GM21529 (cell line): ENCODE data around the gene TMC6.
"Not testable (repeated sequence)": the region's sequence is repeated elsewhere in the genome, so short reads cannot be mapped to it uniquely, and the experiment has no call there.

ENCODE experiments used
- ATAC-seq: cut with Tn5 transposase; IDR thresholded peaks from one replicate; pipeline ENCODE4 v1.9.1; 2021; ENCODE audit not compliant: unreplicated experiment

The TMC6 gene

DNA sequence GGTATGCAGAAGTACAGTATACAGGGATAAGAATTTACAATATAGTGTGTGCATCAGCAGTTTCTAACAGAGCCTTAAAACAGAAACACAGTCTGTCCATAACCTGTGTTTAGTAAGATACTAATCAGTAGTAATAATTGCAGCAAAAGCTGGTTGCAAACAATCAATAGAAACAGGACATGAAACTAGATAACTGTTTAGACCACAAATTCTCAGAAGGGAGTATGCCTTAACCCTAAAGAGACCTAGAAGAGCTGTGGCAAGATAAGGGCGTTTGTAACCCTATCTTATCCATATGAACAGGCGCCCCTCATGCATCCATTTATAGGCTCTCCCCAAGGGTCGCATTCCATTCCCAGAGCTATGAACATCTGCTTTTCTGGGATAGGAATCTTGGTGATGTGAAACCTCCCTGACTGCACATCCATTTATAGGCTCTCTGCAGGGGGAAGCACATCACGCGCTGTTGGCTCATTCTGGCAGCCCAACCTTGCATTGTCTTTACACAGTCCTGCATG lies 46.1 kb downstream of the TMC6 start:
- not testable (repeated sequence) for ATAC-seq

DNA sequence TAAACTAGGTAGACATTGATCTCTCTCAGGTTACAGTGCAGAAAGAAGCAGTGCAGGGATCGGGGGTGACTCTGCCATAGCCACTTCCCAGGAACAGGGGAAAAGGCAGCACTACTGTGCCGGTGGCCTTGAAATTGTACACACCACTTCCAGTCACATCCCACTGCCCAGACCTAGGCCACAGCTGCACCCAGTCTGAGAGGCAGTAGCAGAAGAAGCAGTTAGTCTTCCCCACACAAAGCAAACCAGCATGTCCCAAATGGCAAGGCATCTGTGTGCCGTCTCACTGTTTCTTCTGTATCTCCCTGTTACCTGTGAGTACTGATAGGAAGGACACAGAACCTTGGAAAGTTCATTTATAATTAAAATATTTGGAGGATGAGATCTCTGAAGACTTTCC lies 47.0 kb downstream of the TMC6 start:
- ATAC-seq, result no peak

DNA sequence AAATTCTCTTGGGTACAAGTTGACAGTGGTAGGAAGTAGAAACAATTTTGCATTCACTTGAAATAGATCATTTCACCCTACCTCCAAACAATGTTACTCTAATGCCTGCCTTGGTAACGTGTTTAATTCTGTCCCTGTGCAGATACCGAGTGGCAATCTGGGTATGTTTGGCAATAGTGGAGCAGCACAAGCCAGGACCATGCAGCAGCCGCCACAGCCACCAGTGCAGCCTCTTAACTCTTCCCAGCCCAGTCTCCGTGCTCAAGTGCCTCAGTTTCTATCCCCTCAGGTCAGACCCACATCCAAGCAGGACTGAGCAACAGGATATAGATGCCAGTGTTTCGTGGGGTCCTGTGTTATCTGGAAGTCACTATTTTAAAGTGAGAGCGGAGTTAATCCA lies 49.3 kb downstream of the TMC6 start:
- no peak for ATAC-seq

DNA sequence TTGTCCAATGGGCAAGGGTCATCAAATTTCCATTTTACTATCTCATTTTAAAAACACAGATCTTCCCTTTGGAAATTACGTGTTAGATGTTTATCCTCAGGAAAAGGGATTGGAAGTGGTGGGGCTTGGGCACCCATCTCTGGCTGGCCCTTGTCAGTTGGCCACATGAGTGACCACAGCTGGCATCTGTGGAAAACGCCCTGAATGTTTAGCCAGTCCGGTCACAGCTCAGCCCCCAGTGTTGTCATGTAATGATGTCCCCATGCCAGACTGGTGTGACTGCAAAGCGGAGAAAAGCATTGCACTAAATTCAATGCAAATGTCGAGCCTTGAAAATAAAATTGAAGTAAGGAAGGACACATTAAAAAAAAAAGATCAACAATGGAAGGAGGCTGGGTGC lies 53.0 kb downstream of the TMC6 start:
- ATAC-seq, result no peak

DNA sequence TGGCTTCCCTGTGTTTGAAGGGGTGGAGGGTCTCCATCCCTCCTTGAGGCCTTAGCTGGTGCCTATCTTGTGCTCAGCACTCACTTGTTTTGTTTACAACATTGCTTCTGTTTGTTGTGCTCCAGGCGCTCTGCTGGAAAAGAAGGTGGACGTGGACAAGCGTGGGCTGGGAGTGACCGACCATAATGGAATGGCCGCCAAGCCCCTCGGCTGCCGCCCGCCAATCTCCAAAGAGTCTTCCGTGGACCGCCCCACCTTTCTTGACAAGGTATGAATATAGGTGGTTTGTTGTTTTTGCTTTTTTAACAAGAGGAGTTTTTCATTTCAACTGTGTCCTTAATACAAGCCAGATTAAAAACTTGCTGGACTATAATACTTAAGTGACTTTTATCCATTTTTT lies 53.5 kb downstream of the TMC6 start:
- no peak for ATAC-seq

DNA sequence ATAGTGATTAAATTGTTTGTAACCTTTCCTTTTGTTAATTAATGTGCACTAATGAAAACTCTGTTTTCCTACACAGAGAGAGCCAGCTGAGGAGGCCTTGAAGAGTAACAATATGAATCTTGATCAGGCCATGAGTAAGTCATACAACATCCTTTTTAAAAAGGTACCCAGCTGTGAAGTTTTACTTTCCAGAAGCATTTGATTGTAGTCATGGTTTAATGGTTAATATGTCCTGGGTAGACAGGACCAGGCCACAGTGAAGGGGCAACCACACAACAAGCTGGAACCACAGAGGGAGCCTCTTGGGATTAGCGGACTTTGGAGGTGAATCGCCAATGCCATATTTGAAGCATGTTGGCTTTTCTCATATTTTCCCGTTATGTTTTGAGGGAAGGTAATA lies 55.6 kb downstream of the TMC6 start:
- no peak for ATAC-seq

DNA sequence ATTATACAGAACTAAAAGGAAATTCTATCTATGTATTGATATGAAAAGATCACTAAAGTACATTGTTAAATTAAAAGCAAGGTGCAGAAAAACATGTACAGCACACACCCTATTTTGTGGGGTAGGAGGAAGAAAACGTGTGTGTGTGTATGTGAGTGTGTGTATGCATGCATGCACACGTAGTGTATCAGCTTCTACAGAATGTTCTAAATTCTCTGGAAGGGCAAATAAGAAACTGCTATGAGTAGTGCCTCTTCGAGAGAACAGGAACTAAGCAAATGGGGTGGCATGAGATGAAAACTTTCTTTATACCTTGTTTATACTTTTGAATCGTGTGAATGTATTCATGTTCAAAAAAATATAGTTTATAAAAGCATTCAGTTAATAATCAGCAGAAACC lies 58.9 kb downstream of the TMC6 start:
- ATAC-seq, result no peak

DNA sequence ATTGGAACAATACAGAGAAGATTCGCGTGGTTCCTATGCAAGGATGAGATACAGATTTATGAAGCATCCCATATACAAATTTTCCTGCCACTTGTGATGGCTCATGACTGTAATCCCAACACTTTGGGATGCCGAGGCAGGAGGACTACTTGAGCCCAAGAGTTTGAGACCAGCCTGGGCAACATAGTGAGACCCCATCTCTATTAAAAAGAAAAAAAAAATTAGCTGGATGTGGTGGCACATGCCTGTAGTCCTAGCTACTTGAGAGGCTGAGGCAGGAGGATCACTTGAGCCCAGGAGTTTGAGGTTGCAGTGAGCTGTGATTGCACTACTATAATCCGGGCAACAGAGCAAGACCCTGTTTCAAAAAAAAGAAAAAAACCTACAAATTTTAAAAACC lies 61.6 kb downstream of the TMC6 start:
- ATAC-seq, result not testable (repeated sequence)

DNA sequence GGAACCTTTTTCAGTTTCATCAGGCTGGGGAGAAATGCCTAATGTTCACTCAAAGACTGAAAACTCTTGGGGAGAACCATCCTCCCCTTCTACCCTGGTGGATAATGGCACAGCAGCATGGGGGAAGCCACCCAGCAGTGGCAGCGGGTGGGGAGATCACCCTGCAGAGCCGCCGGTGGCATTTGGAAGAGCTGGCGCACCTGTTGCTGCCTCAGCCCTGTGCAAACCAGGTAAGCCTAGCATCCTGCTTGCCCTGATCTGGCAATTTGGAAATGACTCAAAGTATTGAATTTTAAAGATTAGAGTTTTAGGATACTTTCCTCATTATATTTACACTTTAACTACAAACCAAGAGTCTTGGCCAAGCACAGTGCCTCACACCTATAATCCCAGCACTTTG lies 63.8 kb downstream of the TMC6 start:
- no peak for ATAC-seq

DNA sequence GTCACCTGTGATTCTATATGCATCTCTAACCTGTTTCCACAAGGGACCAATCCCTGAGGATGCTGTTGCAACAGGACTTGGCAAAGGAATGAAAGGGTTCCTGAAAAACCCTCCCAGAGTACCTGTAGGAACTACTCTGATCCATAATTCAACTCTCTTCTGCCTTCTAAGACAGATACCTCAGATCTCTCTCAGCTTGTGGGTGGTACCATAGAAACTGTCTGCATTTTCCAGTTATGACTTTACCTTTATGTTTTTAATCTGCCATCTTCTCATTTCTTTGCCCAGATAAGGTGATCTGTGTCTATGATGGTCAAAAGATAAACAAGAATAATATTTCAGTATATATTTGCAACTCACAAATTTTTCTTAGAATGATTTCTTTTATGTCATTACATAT lies 65.1 kb downstream of the TMC6 start:
- ATAC-seq, result no peak

DNA sequence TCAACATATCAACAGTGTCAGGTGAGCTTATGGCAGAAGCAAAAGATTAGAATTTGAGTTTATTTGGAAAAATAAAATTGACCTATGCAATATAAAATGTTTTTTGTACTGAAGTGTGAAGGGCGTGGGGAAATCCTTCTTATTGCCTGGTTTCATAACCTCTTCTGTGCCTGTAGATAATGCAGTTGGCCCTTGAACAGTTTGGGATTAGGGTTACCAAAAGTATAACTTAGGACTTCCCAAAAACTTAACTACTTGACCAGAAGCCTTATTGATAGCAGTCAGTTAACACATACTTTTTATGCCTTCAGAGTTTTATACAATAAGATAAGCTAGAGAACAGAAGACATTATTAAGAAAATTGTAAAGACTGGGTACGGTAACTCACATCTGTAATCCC lies 66.0 kb downstream of the TMC6 start:
- no peak for ATAC-seq
